ENCODE data around the gene TNIP2.
"Not testable (repeated sequence)": the region's sequence is repeated elsewhere in the genome, so short reads cannot be mapped to it uniquely, and the experiment has no call there.

TNIP2 gene

GRCh38 chr4:2745981-2746806, 9.9 kb downstream of the TNIP2 start:
- in situ Hi-C loops (cut with MboI; ENCODE audit: low sequenced_read_pairs), result no loop called here

GRCh38 chr4:2745516-2745915, 10.6 kb downstream of the TNIP2 start:
- in situ Hi-C loops (cut with MboI; ENCODE audit: low sequenced_read_pairs), result no loop called here

GRCh38 chr4:2744576-2745270, 11.4 kb downstream of the TNIP2 start:
- in situ Hi-C loops (cut with MboI; ENCODE audit: low sequenced_read_pairs), result no loop called here

GRCh38 chr4:2743518-2744445, 12.4 kb downstream of the TNIP2 start:
- in situ Hi-C loops (cut with MboI; ENCODE audit: low sequenced_read_pairs), result no loop called here

GRCh38 chr4:2742823-2743517, 13.2 kb downstream of the TNIP2 start:
- in situ Hi-C loops (cut with MboI; ENCODE audit: low sequenced_read_pairs), result no loop called here

- in situ Hi-C loops (cut with MboI; ENCODE audit: low sequenced_read_pairs), result no loop called here
These were observed 13.9 kb downstream of the TNIP2 start for GRCh38 chr4:2742081-2742822.

- in situ Hi-C loops (cut with MboI; ENCODE audit: low sequenced_read_pairs), result no loop called here
These were observed 14.5 kb downstream of the TNIP2 start for GRCh38 chr4:2741626-2742025.

GRCh38 chr4:2738296-2738695, 17.8 kb downstream of the TNIP2 start:
- in situ Hi-C loops (cut with MboI; ENCODE audit: low sequenced_read_pairs), result not testable (repeated sequence)

GRCh38 chr4:2735869-2736268, 20.3 kb downstream of the TNIP2 start:
- in situ Hi-C loops (cut with MboI; ENCODE audit: low sequenced_read_pairs), result no loop called here

- in situ Hi-C loops (cut with MboI; ENCODE audit: low sequenced_read_pairs), result no loop called here
These were observed 21.5 kb downstream of the TNIP2 start for GRCh38 chr4:2734612-2735011.

GRCh38 chr4:2733844-2734574, 22.1 kb downstream of the TNIP2 start:
- in situ Hi-C loops (cut with MboI; ENCODE audit: low sequenced_read_pairs), result no loop called here

- in situ Hi-C loops (cut with MboI; ENCODE audit: low sequenced_read_pairs), result no loop called here
These were observed 22.9 kb downstream of the TNIP2 start for GRCh38 chr4:2733001-2733843.

GRCh38 chr4:2732526-2732925, 23.6 kb downstream of the TNIP2 start:
- in situ Hi-C loops (cut with MboI; ENCODE audit: low sequenced_read_pairs), result no loop called here

GRCh38 chr4:2731907-2732317, 24.2 kb downstream of the TNIP2 start:
- in situ Hi-C loops (cut with MboI; ENCODE audit: low sequenced_read_pairs), result no loop called here

GRCh38 chr4:2729533-2729875, 26.6 kb downstream of the TNIP2 start:
- in situ Hi-C loops (cut with MboI; ENCODE audit: low sequenced_read_pairs), result no loop called here

GRCh38 chr4:2728806-2729532, 27.2 kb downstream of the TNIP2 start:
- in situ Hi-C loops (cut with MboI; ENCODE audit: low sequenced_read_pairs), result no loop called here

GRCh38 chr4:2728221-2728620, 27.9 kb downstream of the TNIP2 start:
- in situ Hi-C loops (cut with MboI; ENCODE audit: low sequenced_read_pairs), result no loop called here

GRCh38 chr4:2726881-2727280, 29.3 kb downstream of the TNIP2 start:
- in situ Hi-C loops (cut with MboI; ENCODE audit: low sequenced_read_pairs), result not testable (repeated sequence)

Measured in HL-60/S4 treated with retinoic acid at 250 ng/mL for 4 days and 3 days (cell line).